Fibroblast of upper back skin (primary cell): ENCODE data around the gene BRD3.

Source experiments
- DNase-seq: peaks from one replicate; pipeline ENCODE4 v3.0.0-alpha.2; 2013

The BRD3 gene

DNA sequence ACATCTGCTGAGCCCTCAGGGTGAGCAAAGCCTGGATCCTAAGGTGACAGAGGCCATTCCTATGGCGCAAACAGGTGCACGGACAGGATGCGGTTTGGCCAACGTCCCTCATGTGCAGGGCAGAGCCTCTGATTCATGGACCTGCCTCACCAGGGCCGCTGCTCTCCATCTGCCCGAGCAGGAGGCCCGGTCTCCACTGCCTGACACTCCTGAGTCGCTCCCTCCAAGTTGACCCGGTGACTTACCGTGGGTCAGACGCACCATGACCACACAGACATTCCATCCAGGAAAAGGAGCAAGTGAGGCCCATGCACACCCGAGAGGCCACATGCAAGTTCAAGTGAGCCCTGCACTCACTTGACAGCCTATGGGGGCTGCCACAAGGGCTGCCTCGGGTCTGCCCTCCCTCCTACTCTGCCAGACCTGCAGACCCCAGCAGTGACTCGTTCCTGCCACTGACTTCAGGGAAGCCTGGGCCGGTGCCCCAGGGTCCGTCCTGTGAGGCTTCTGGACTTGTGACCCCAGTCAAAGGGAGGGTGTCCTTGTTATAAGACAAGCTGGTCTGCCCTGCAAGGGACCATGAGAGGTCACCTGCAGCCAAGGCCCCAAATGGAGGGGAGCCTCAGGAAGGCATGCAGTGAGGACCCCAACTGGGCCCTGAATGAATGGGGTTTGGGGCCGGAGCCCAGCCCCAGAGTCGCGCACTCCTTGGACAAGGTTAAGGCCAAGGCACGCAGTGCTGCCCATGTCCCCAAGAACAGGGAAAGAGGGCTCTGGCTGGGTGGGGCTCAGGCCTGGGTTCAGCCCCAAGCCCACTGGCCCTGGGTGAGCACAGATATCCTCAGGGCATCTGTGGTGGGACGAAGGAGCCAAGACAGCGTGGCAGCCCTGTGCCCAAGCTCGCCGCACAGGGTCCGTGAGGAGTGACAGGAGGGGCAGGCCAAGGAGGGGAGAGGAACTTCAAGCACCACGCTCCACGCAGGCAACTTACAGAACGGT is 32.5 kb downstream of the BRD3 start:
- DNase-seq: no peak

DNA sequence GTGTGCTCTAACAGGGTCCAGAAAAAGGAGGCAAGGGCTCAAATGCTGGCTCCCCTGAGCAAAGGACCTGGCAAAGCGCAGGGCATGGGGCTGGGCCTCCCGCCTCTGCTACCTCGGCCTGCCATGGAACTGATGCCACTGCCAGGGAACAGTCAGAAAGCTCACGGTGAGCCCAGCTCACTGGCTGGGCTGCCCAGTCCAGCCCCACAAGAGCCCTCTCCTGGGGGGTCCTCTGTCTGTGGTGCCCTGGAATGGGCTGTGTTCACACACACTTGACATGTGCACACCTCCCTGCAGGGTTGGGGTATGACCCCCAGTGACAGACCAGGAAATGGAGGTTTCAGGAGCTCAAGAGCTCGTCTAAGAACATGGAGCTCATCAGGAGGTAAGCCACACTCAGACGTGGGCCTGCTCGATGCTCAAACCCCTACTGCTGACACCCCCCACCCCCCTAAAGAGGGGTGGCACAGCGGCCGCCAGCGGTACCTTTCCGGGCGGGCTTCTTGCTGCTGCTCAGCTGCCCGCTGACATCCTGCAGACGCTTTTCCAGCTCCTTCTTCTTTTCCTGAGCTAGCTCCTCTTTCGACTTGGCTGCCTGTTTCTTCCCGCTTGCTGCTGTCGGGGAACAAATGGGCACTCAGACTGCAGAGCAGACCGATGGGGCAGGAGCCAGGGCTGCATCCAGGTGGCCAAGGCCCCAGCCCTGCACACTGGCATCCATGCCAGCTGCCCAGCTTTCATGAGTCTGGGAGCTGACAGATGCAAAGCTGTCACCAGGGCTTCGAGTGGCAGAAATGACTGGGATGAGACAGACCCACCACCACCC is 33.4 kb downstream of the BRD3 start:
- DNase-seq: no peak

DNA sequence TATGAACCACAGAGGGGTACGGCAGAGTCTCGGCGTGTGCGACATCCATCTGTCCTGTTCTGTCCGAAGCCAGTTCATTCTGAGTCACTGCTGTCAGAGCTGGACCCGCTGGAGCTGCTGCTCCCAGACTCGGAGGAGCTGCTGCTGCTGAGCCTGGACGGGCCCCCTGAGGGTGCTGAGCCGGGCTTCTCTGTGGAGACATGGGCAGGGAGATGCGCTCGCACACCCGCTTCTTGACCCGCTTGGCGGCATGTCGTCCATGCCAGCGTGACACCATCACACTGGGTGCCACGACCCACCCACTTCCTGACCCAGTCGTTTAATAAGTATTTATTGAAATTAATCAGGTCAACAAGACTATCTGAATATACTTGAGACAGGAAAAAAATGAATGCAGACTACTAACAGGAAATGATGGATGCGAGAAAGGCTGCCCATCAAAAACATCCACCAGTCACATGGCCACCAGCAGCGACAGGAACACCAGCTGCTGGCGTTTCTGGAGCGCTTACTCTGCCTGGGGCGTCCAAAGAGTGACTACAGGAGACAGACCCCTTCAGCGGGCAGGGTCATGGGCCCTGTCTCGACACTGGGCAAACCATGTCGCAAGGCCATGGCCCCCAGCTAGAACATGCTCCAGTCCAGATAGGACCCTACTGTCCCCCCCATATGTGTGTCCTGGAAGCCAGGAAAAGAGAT is 34.2 kb downstream of the BRD3 start:
- DNase-seq: no peak

DNA sequence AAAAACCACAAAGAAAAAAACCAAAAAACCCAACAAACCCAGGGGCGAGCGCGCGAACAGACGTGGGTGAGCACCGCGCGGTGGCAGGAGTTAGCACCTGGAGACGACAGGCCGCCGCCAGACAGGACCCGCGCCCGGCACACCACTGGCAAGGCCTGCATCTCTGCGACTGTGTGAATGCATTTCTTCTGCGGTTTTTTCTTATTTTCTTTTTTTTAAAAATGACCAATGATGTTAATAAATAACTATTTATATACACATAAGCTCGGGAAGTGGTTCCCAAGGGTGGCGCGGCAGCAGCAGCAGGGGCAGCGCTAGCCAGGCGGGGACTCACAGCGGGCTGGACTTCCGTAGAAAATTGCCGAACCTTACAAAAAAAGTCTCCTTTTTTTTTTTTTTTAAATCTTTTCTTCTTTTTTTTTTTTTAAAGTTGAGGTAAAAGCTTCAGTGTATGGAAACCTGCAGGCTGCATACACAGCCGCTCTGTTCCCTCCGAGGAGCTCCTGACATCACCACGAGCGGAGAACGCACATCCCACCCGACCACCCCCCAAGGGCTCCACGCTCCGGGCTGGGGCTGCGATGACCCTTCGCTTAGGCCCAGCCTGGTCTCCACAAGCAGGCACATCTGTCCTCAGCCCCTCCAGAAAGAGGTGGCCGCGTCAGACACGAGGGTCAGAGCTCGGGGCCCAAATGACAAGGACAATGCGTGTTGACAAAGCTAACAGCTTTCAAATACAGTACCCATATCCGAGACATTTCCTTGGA is 35.2 kb downstream of the BRD3 start:
- no peak for DNase-seq

DNA sequence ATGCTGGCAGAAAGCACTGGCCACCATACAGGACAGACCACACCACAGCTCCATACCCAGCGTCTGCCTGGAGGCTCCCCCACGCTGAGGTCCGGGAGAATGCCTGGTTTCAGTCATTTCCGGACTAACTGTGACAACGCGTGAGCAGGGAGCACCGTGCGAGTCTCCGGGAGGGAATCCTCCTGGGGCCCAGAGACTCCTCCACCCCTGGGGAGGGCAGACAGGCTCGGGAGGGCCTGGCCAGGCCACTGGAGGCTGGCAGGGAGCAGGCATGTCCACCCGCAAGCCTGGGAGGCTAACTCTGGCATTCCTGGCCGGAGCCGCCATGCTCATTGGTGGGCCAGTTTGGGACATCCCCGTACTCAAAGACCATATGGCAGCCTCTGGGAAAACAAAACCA is 36.0 kb downstream of the BRD3 start:
- DNase-seq: no peak

DNA sequence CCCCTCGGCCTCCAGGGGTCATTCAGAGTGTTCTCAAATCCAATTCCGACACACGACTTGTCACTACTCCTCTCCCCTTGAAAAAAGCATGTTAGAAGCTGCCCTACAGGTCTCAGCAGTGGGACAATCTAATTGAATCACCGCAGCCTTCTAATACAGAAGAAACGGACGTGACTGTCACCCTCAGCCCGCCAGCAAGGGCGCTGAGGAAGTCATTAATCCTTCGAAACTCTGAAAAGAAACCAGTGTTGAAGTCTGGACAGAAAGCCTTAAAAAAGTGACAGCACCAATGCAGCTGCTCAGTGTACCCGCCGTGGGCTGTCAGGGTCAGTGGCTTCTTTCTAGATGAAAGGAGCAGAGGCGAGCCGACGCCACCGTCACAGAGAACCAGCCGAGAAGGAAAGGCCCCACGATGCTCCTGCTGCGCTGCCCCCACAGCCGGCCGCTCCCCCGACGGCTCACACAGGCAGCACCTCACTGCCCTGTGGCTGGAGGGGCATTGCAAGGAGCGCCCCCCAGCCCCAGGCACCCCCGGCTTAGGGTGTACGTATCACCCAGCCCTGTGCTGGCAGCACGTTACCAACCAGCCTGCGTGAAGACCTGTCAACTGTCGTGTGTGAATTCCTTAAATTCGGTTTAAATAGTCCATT is 36.9 kb downstream of the BRD3 start:
- DNase-seq: no peak

DNA sequence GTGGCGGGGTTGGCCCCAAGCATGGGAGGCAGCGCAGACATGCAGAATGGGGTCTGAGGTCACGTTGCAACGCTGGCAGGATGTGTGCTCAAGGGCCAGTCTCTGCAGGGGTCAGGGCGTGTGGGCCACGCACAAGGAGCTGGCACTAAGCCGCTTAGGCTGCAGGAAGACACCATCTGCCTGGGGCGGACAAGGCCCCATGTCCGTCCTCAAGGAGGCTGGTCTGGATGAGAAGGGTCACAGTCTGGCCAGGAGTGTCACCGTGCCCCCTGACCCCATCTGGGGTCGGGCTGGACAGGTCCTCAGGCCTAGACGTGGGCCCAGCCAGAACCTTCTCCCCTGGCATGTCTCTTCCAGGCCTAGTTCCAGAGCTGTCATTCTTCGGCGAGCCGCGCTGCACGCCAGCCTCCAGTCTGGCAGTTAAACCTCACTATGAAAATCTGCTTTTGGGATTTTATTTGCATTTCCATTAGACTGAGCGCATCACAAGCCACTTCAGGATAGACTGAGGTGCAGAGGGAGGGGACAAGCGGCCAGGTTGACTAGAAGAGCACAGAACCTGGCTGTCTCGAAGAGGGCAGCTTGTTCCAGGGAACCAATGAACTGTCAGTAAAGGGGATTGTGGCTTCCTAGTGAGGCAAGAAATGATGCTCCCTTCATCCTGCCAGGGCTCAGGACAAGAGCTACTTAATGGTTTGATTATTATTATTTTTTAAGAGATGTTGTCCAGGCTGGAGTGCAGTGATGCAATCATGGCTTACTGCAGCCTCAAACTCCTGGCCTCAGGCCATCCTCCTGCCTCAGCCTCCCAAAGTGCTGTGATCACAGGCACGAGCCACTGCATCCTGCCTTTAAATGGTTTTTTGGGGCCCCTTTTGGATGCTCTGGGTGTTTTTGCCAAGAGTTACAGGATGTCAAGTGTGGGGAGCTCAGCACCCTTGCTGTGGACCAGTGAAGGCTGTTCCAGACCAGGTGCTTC is 38.3 kb downstream of the BRD3 start:
- no peak for DNase-seq

DNA sequence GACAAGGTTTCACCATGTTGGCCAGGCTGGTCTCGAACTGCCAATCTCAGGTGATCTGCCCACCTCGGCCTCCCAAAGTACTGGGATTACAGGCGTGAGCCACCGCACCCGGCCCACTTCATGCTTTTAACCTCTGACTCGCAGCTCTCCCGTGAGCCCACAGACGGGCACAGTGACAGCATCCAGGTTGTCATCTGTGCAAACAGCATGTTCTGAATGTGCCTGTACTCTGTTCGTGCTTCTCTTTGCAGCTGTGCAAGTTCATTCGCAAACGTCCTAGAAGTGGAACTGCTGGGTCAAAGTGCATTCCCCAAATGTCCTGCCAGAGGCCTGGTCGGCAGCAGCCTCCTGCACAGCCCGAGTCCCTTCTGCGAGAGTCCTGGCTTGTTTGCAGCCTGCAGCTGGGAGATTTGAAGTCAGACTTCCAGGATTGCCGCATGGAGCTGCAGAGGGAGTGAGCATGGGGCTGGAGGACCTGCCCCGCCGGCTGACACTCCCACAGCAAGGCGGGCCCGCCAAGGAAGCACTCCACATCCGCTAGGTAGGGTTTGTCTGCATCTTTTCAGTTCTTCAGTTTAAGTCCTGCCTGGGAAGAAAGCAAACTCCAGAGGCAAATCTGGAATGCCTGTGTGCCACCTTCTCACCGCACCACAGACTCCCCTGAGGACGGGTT is 39.1 kb downstream of the BRD3 start:
- DNase-seq: no peak

DNA sequence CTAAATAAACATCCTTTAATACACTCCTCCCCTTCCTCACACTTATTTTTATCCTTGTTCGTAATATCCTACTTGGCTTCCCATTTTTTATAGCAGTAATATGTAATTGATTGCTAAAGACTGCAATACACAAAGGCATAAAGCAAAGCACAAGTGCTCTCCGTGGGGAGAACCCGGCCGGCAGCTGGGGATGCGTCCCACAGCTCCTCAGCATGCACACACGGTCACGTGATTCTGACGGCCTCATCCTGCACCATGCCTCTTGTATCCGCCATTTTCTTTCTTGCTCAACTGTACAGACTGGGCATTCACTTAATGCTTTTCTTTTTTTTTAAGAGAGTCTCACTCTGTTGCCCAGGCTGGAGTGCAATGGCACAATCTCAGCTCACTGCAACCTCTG is 39.8 kb downstream of the BRD3 start:
- DNase-seq: no peak

DNA sequence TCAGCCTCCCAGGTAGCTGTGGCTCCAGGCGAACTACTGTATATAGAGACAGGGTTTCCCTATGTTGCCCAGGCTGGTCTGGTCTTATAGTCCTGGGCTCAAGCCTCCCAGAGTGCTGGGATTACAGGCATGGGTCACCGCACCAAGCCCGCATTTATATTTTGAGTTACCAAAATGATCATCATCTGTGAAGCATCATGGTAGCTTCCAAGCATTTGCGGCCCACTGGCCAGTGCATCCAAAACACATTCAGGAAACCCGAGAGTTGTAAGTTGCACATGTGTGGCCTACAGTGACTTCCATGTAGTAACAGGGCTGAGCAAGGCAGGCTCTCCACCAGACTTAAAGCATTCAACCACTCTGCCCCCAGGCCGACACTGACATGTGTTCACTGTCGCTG is 40.3 kb downstream of the BRD3 start:
- no peak for DNase-seq

DNA sequence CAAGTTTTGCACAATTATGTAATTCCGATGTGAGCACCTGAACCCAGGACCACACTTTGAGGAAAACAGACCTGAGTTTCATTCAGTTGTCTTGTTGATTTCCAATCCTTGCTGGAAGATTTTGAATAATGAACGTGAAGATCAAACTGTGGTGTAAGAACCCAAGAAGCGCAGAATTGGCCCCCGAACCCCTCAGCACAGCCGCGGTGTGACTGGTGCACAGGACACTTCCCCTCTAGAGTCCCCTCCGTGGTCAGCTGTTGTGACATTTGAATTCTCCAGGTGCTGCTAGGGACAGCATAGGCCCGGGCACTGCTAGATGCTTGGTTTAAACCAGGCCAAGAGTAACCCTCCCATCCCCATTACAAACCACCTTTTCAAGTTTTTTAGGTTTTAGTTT is 40.8 kb downstream of the BRD3 start:
- no peak for DNase-seq

DNA sequence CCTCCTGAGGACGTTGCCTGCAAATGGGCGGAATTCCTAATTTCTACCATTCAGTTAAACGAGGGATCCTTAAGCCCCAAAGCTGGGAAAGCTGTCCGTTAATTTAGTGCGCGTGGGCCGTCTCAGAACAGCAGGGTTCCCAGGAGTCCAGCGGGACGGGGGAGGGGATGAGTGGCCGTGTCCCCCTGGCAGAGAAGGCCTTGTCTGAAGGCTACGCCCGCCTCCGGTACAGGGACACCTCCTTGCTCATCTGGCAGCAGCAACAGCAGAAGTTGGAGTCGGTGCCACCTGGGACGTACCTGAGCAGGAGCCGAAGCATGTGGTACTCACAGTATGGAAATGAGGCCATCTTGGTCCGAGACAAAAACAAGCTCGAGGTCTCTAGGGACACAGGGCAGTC is 41.2 kb downstream of the BRD3 start:
- DNase-seq: no peak

DNA sequence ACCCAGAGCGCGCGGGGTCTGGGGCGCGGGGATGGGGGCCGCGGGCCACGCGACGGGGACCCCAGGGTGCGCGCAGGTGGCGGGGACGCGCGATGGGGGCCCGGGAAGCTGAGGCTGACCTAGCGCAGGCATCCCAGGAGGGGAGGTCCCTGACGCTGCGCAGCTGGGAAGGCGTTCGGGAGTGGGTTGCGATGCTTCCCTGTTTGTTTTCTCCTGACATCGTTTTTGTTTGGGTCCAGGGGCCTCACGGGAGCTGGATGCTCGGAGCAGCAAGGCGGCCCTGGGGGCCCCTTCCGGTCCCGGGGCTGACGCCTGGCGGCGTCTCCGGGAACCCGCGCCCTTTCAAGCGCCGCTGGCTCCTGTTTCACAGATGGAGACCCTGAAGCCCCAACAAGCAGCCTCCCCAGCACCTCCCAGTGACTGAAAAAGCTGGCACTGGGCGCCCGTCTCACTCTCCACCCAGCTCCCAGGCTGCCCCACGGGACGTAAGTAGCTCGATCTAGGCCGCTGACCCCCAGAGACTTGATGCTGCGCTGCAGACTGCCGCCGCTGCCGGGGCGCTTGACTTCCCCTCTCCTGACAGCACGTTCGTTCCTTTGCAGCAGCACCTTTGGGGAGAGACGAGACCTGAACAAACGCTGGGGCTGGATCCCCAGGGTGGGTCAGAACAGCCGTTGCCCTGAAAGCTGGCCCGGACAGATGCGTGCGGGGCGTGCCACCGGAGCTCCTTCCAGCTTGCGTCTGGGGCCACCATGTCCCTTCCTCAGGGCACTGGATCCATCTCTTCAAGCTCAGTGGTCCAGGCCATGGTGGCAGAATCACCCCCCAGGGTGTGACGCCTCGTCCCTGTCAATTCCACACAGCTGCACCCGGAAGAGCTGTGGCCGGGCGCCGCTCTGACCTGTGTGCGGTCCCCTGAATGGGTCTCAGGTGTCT is 42.0 kb downstream of the BRD3 start:
- peak; percentile 17 for DNase-seq

DNA sequence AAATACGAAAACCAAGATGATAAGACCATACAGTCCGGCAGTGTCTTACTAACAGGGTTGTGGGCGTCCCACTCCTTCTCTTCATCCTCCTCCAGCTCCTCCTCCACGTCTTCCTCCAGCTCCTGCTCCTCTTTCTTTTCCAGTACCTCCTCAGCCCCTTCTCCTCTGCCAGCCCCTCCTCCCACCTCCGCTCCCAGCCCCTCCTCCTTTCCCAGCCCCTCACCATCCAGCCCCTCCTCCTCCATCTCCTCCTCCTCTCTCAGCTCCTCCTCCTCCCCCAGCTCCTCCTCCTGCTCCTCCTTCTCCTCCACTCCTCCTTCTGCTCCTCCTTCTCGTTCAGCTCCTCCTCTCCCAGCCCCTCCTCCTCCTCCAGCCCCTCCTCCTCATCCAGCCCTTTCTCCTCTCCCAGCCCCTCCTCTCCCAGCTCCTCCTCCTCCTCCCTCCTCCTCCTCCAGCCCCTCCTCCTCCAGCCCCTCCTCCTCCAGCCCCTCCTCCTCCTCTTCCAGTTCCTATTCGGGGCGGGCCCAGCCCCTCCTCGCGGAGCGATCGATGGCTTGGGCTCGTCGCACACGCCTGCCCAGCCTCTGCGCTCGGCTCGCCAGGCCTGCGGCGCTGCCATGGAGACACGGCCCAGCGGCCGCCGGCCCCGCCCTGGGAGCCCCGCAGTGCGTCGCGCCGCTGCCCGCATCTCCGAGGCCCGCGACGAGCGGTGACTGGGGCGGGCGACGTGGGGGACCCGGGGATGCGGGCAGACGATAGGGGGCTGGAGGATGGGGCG is 42.8 kb downstream of the BRD3 start, which contains the start of gene BRD3OS:
Gene BRD3OS, plus strand, starts transcription at position 654 of the 778 bp plus-strand sequence. CDS start 1,267 bp downstream, outside the sequence.
- DNase-seq: peak; percentile 100

DNA sequence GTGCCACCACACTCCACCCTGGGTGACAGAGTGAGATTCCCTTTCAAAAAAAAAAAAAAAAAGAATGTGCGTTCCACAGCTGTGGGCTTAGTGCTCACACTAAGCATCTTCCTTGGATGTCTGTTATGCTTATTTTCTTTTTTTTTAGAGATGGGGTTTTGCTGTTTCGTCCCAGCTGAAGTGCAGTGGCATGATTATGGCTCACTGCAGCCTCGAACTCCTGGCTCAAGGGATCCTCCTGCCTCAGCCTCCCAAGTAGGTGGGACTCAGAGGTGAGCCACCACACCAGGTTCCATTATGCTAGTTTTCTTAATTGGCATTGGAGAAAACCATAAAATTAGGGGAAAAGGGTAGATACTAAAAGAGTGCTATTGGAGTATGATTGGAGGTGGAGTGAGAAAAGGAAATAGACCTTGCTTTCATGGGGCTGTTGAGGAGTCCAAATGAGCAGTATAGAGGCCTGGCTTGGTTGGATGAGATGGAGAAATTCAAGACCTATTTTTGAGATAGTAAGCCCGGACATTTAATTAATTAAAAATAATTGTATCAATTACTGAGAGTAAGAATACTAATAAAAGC is 43.5 kb downstream of the BRD3 start:
- DNase-seq: no peak

DNA sequence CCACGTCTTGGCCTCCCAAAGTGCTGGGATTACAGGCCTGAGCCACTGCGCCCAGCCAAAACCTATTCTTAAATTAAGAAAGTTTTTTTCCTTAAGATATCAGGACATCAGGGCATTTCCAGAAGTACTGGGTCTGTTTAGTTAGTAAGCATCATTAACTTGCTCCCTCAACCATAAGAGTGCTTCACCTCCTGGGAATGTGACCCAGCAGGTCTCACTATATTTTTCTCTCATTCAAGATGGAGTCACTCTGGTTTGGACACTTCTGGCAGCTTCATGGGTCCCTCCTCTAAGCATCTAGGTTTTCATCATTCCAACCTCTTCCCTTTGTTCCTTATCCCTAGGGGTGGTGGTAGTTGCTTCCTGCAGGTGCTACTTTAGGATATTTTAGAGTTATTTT is 52.9 kb downstream of the BRD3 start:
- no peak for DNase-seq

DNA sequence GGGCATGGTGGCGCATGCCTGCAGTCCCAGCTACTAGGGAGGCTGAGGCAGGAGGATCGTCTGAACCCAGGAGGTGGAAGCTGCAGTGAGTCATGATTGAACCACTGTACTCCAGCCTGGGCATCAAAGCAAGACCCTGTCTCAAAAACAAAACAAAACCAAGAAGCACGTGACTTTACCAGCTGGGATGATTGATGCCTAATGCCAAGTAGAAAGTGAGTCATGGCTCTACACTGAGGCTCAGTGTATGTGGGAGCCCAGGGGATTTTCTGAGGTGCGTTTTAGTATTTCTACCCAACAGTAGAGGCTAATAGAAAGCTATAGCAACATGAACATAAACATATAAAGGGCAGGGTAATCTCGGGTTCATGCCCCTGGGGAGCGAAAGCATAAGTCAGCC is 56.4 kb downstream of the BRD3 start:
- no peak for DNase-seq
